ENCODE measurements around the gene SRRM4.
"Not testable (repeated sequence)": the region's sequence is repeated elsewhere in the genome, so short reads cannot be mapped to it uniquely, and the experiment has no call there.

SRRM4 gene

DNA sequence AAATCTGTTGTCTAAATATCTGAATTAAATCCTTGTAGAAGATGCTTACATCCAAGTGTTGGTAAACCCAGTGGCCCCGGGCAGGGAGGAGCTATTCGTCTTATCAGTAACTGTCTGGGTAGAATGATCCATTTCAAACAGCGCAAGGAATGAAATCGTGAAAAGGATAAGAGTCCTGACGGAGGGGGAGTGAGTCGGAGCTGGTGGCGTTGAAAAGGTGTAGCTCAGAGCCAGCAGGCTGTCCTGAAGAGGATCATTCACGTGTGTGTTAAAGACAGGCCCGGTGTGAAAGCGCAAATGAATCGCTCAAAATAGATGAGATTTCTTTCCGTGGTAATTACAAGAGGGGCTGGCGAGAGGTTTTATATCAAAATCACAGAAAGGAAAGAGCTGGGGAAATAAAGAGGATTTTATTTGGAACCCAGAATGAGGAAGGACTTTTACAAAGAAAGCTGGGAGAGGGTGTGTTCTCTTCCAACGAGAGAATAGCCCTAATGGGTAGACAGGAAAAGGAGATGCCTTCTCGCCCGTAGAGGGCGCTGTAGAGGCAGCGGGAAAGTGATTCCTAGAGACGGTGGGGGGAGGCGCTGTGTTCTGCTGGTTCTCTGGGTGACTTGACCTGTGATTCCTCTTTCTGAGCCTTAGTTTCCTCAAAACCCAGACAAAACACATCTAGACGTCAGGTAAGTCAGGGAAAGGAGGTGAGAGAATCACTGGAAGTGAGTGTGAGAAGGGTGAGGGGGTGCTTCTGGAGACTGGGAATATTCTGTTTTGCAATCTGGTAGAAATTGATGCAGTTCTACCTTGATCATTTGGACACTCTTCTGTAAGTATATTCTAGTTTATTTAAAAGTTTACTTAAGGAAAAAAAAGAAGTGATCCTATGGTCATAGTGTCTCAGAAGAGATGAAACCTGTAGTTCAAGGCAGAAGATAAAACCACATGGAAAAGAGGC is 39.3 kb downstream of the SRRM4 start:
- Histone ChIP-seq H3K27ac (no peak overlapping the region), H3K27me3 (replicated peaks) (no peaks in the 10 kb centered on the region), H3K36me3 (replicated peaks) (no peaks in the 10 kb centered on the region), H3K4me3 (ENCODE audit: low read depth, low read length) (no peak overlapping the region)
- DNase-seq: no peak
- in situ Hi-C loops (cut with HindIII; ENCODE audit: low pct_ligation_motif_present, low sequenced_read_pairs): no loop called here
- TF ChIP-seq, protein P1, sequence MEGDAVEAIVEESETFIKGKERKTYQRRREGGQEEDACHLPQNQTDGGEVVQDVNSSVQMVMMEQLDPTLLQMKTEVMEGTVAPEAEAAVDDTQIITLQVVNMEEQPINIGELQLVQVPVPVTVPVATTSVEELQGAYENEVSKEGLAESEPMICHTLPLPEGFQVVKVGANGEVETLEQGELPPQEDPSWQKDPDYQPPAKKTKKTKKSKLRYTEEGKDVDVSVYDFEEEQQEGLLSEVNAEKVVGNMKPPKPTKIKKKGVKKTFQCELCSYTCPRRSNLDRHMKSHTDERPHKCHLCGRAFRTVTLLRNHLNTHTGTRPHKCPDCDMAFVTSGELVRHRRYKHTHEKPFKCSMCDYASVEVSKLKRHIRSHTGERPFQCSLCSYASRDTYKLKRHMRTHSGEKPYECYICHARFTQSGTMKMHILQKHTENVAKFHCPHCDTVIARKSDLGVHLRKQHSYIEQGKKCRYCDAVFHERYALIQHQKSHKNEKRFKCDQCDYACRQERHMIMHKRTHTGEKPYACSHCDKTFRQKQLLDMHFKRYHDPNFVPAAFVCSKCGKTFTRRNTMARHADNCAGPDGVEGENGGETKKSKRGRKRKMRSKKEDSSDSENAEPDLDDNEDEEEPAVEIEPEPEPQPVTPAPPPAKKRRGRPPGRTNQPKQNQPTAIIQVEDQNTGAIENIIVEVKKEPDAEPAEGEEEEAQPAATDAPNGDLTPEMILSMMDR (IDR thresholded peaks at IDR 0.05; ENCODE audit: low read depth, low read length, missing control alignments): peak; percentile 18

DNA sequence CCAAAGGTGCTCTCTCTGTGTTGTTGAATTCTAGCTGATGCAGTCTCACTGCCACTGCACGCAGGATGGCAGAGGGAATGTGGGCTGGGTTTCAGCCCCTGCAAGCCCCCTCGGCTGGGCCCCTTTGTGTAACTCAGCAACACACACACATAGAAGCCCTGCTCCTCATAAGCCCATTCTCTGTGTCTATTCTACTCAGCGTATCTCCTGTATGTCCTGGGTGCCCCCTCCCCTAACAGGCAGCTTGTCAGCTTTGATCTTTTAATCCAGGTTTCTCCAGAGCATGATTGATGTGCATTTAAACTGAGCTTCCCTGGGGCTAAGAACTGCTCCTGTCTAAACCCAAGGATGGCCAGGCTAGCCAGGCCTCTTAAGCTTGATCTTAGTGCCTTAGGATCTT is 43.0 kb downstream of the SRRM4 start:
- Histone ChIP-seq H3K4me3 (ENCODE audit: low read depth, low read length) (no peak overlapping the region), H3K27ac (no peak overlapping the region), H3K27me3 (replicated peaks) (no peaks in the 10 kb centered on the region), H3K36me3 (replicated peaks) (no peaks in the 10 kb centered on the region)
- TF ChIP-seq, protein P1 (IDR thresholded peaks at IDR 0.05; ENCODE audit: low read depth, low read length, missing control alignments): no peak
- no peak for DNase-seq
- in situ Hi-C loops (cut with HindIII; ENCODE audit: low pct_ligation_motif_present, low sequenced_read_pairs): no loop called here

DNA sequence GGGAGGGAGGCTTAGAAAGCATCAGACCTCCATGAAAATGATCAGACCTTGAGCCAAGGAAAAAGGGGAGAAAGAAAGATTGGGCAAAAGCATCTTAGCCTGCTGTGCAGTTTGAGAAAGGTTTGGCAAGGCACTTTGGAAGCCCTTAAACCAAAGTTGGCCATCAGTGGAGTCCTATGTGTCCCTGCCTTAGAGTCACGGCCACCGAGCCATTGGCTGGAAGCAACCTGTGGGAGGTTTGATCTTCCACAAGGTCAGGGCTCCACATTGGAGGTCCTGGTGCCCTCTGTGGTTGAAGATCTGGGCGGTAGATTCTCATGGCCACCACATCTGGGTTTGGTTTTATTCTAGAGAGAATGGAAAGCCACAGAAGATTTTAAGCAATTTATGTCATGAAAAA is 44.4 kb downstream of the SRRM4 start:
- no peaks in the 10 kb centered on the region for H3K27me3 ChIP-seq (replicated peaks)
- H3K36me3 ChIP-seq (replicated peaks): no peaks in the 10 kb centered on the region
- TF ChIP-seq, protein P1 (IDR thresholded peaks at IDR 0.05; ENCODE audit: low read depth, low read length, missing control alignments): no peak
- in situ Hi-C loops (cut with HindIII; ENCODE audit: low pct_ligation_motif_present, low sequenced_read_pairs): no loop called here
- no peak overlapping the region for H3K4me3 ChIP-seq (ENCODE audit: low read depth, low read length)
- no peak for DNase-seq
- H3K27ac ChIP-seq: no peak overlapping the region

DNA sequence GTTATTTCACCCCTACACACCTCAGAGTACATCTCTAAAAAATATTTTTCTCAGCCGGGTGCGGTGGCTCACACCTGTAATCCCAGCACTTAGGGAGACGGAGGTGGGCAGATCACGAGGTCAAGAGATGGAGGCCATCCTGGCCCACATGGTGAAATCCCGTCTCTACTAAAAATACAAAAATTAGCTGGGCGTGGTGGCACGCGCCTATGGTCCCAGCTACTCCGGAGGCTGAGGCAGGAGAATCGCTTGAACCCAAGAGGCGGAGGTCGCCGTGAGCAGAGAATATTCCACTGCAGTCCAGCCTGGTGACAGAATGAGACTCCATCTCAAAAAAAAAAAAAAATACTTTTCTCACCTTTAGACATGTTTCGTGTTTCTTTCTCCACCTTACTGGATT is 52.0 kb downstream of the SRRM4 start:
- not testable (repeated sequence) for H3K4me3 ChIP-seq (ENCODE audit: low read depth, low read length)

DNA sequence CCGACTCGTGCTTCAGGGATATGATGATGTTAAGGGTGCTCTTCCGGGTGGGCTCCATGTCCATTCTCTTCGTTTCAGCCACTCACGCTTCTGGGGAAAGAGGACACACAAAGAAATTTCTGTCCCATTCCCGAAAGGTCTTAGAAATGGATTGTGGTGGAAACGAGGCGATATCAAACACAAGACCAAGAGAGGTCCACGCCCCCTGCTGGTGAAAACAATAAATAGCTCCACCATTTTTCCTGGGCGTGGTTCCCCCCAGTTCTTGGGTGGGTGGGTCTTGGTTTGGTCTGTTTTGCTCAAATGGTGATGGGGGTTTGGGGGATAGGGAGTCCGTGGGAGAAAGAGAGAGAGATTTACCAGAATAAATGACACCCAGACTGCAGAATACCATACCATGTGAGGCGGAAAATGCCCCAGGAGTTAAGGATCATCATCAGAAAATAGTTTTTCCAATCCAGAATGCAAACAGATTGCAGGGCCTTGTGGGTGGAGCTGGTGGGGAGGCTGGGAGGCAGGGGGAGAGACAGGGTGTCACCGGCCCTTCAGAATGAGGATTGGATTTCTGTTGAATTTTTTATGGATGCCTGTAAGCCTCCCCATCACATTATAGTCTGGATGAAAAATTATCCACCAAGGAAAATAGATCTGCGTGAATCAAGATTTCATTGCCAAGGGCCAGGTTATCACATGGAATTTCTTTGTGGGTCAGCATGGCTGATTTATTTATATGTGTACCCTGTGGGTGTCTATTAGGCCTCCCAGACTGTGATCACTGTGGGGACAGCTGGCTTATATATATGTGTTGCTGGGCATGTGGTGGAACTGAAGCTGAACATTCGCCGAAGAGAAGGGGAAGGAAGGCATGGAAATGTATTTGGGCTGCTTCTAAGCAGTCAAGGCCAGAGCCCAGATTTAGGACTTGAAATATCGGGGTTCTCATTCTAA is 55.8 kb downstream of the SRRM4 start:
- TF ChIP-seq, protein P1 (IDR thresholded peaks at IDR 0.05; ENCODE audit: low read depth, low read length, missing control alignments): peak; percentile 44
- H3K27ac ChIP-seq: no peak overlapping the region
- in situ Hi-C loops (cut with HindIII; ENCODE audit: low pct_ligation_motif_present, low sequenced_read_pairs): no loop called here
- no peak overlapping the region for H3K4me3 ChIP-seq (ENCODE audit: low read depth, low read length)
- H3K36me3 ChIP-seq (replicated peaks): no peaks in the 10 kb centered on the region
- DNase-seq: peak; percentile 6
- H3K27me3 ChIP-seq (replicated peaks): no peaks in the 10 kb centered on the region

More for the DNA sequence above, 52.0 kb downstream of the SRRM4 start:
- in situ Hi-C loops (cut with HindIII; ENCODE audit: low pct_ligation_motif_present, low sequenced_read_pairs); H3K36me3 ChIP-seq (replicated peaks); H3K27me3 ChIP-seq (replicated peaks); H3K27ac ChIP-seq; DNase-seq: not testable (repeated sequence)

DNA sequence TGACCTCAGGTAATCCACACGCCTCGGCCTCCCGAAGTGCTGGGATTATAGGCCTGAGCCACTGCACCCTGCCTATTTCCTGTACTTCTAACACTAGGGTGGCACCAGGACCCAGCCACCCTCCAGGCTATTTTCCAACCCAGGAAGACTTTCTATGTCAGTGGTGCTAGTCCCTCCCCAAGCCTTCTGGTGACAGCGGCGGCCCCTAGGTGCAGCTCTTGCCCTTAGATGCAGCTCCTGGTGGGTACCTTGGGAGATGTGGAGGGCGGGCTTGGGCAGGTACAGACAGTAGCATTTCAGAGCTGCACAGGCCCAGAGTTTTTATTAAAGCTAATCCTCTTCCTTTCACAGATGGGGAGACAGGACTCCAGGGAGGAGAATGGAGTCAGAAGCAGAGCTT is 62.8 kb downstream of the SRRM4 start:
- no peaks in the 10 kb centered on the region for H3K27me3 ChIP-seq (replicated peaks)
- in situ Hi-C loops (cut with HindIII; ENCODE audit: low pct_ligation_motif_present, low sequenced_read_pairs): no loop called here
- no peak overlapping the region for H3K27ac ChIP-seq
- no peak overlapping the region for H3K4me3 ChIP-seq (ENCODE audit: low read depth, low read length)
- no peak for DNase-seq
- TF ChIP-seq, protein P1 (IDR thresholded peaks at IDR 0.05; ENCODE audit: low read depth, low read length, missing control alignments): no peak
- H3K36me3 ChIP-seq (replicated peaks): no peaks in the 10 kb centered on the region
